GM12878 (cell line): ENCODE data around the gene HIVEP2. TPM values are rescaled to one million over a fixed set of nuclear protein-coding genes. Genes with fewer than 3 reads are reported as not detected.

Source experiments
- BACH1 ChIP-seq: fragments of 450-650 bp; IDR thresholded peaks from 2 replicates; pipeline ENCODE4 v1.6.1; 2017; ENCODE audit warnings: mild to moderate bottlenecking, borderline replicate concordance
- BRCA1 ChIP-seq: IDR thresholded peaks from 2 replicates; pipeline ENCODE4 v1.6.1; 2011; ENCODE audit warnings: low read depth, low read length, improper control_type of control experiment
- CREM ChIP-seq: IDR thresholded peaks from 2 replicates; pipeline ENCODE4 v1.6.1; 2014; ENCODE audit warnings: antibody characterized with exemption, low read depth
- E2F4 ChIP-seq: IDR thresholded peaks from 2 replicates; pipeline ENCODE4 v1.6.1; 2012; ENCODE audit warnings: low read depth, low read length, improper control_type of control experiment
- EZH2 ChIP-seq: IDR thresholded peaks from 2 replicates; pipeline ENCODE4 v1.6.1; 2012; ENCODE audit warnings: low read depth, mild to moderate bottlenecking, control low read depth, inconsistent platforms, low read length, borderline replicate concordance; ENCODE audit not compliant: control insufficient read depth
- IRF3 ChIP-seq: fragments of 450-650 bp; IDR thresholded peaks from 2 replicates; pipeline ENCODE4 v1.6.1; 2014; ENCODE audit warnings: mild to moderate bottlenecking
- IRF5 ChIP-seq: fragments of 450-650 bp; IDR thresholded peaks from 2 replicates; pipeline ENCODE4 v1.6.1; 2017; ENCODE audit warnings: borderline replicate concordance
- LARP7 ChIP-seq: fragments of 450-650 bp; IDR thresholded peaks from 2 replicates; pipeline ENCODE4 v1.6.1; 2017; ENCODE audit warnings: mild to moderate bottlenecking
- MYB ChIP-seq: fragments of 150-350 bp; IDR thresholded peaks from 2 replicates; pipeline ENCODE4 v1.6.1; 2014; ENCODE audit warnings: mild to moderate bottlenecking, low read depth, low read length, borderline replicate concordance
- PAX5 ChIP-seq: IDR thresholded peaks from 2 replicates; pipeline ENCODE4 v1.6.1; 2011; ENCODE audit warnings: low read depth, low read length, borderline replicate concordance
- POLR2A ChIP-seq: IDR thresholded peaks from 2 replicates; pipeline ENCODE4 v1.6.1; 2011; ENCODE audit warnings: low read depth, mild to moderate bottlenecking, low read length
- POU2F2 ChIP-seq: IDR thresholded peaks from 3 replicates; pipeline ENCODE4 v1.6.1; 2011; ENCODE audit warnings: low read depth, mild to moderate bottlenecking, low read length, borderline replicate concordance
- SIX5 ChIP-seq: IDR thresholded peaks from 2 replicates; pipeline ENCODE4 v1.6.1; 2011; ENCODE audit warnings: mild to moderate bottlenecking, low read depth, low read length, moderate library complexity; ENCODE audit not compliant: severe bottlenecking
- STAT1 ChIP-seq: fragments of 450-650 bp; conservative IDR thresholded peaks from 2 replicates; pipeline ENCODE4 v1.6.1; 2014; ENCODE audit warnings: antibody characterized with exemption, mild to moderate bottlenecking
- TCF12 ChIP-seq: IDR thresholded peaks from 2 replicates; pipeline ENCODE4 v1.6.1; 2011; ENCODE audit warnings: low read depth, mild to moderate bottlenecking, low read length
- ZBED1 ChIP-seq: IDR thresholded peaks from 2 replicates; pipeline ENCODE4 v1.6.1; 2016; ENCODE audit warnings: borderline replicate concordance
- ZNF592 ChIP-seq: fragments of 450-650 bp; IDR thresholded peaks from 2 replicates; pipeline ENCODE4 v1.6.1; 2017; ENCODE audit warnings: mild to moderate bottlenecking, moderate library complexity
- polyA plus RNA-seq, 11 experiments: library from polyadenylated mRNA; depleted of rRNA in 4 of 11; unstranded in 6 of 11; stranded (reverse) in 5 of 11; fragments of >200 nt; fragmentation: Nextera tagmentation in 4 of 11; fragmentation: Illumina TruSeq in 1 of 11; extraction: Ambion mirVana in 4 of 11; extraction: Trizol in 1 of 11; gene quantifications; 1 replicate in 1 of 11; 2 replicates in 10 of 11; pipeline versions ENCODE4 v1.2.1 to v1.2.3, GENCODE V29; 2011 to 2016; ENCODE audit warnings: inconsistent platforms in 2 of 11, missing spikeins in 2 of 11, low read depth in 1 of 11
- total RNA-seq, 4 experiments: library from RNA; depleted of rRNA in 3 of 4; stranded (reverse); fragments of >200 nt in 3 of 4; fragmentation: Illumina TruSeq in 1 of 4; extraction: Trizol in 1 of 4; gene quantifications; 2 replicates each; pipeline versions ENCODE4 v1.2.1 to v1.2.3, GENCODE V29; 2013 to 2021

Gene HIVEP2
- total and polyA plus RNA-seq, 10 of the 15 experiments (the other 5 are each of a cell fraction or from before 2014, with no cell fraction given) = 1.2 to 15.7 (median 10.2) TPM

- TF ChIP-seq E2F4 (no peak), EZH2 (no peak), ZBED1 (no peak), PAX5 (peak; percentile 29; the same call in 1 of the 2 replicates), BACH1 (peak; percentile 9; the same call in 1 of the 2 replicates), STAT1 (no peak), SIX5 (no peak), IRF3 (no peak), MYB (no peak), TCF12 (peak; percentile 21; the same call in 1 of the 2 replicates), IRF5 (no peak), LARP7 (no peak; the same call in 1 of the 2 replicates), POU2F2 (no peak; the same call in 1 of the 3 replicates), ZNF592 (no peak; the same call in 1 of the 2 replicates), POLR2A (peak; percentile 52; the same call in 1 of the 2 replicates), CREM (peak; percentile 68; the same call in 1 of the 2 replicates), BRCA1 (no peak)
Observed at GRCh38 chr6:142946181-142946923, 1.4 kb upstream of the HIVEP2 start (continued).
